K562 (cell line): ENCODE measurements around the gene AFF2. TPM values are rescaled to one million over a fixed set of nuclear protein-coding genes. Genes with fewer than 3 reads are reported as not detected.

ENCODE experiments used
- ATAC-seq: fragments of 200-7000 bp; cut with Tn5 transposase; 3 replicates; pipeline ENCODE4 v1.9.1; 2020; ENCODE audit warnings: moderate library complexity
- BruUV-seq: library from RNA; stranded (reverse); fragments of 400-500 nt; replicated peaks from 2 replicates; lab custom pipeline; 2021; lab: Mats Ljungman, UMichigan
- CTCF ChIA-PET: fragments of 300-600 bp; formaldehyde crosslinking; extraction: SDS; loops from one replicate; lab custom pipeline; 2021; ENCODE audit warnings: low intra/inter-chr PET ratio; lab: Yijun Ruan, JAX
- POLR2A ChIA-PET: fragments of 300-600, 350-650 bp; sonication (Branson Sonifier 250); formaldehyde crosslinking; extraction: SDS; loops from one replicate; lab custom pipeline; 2021; ENCODE audit warnings: antibody characterized with exemption, inconsistent platforms; lab: Yijun Ruan, JAX
- DNase-seq, 4 experiments: peaks; one replicate each; pipeline versions ENCODE4 v3.0.0 to v3.0.0-alpha.2; 2011 to 2018; ENCODE audit warnings: low spot score in 3 of 4, mixed read lengths in 3 of 4; ENCODE audit errors: extremely low read depth in 1 of 4
- FAIRE-seq: peaks from 2 replicates; lab custom pipeline; 2011; peaks lifted over from hg19 to GRCh38; lab: Jason Lieb, UNC
- H2AFZ ChIP-seq: 2 replicates; pipeline ENCODE4 v1.6.0; 2011; ENCODE audit warnings: low read depth, low read length, control low read depth, inconsistent platforms
- H3K27ac ChIP-seq: fragments of 200-600 bp; 3 replicates; pipeline ENCODE4 v1.8.0; 2011; ENCODE audit warnings: low read depth, mild to moderate bottlenecking, control low read depth, inconsistent platforms, low read length, moderate library complexity, mixed read lengths; ENCODE audit errors: extremely low read depth
- H3K27me3 ChIP-seq, 2 experiments: fragments of 300-600 bp in 1 of 2; 2 replicates in 1 of 2; 3 replicates in 1 of 2; pipeline versions ENCODE4 v1.6.0 to v1.8.0; 2011; ENCODE audit warnings: inconsistent platforms in 2 of 2, low read length in 2 of 2, mild to moderate bottlenecking in 1 of 2, mixed read lengths in 1 of 2, moderate library complexity in 1 of 2; ENCODE audit not compliant: control insufficient read depth in 2 of 2, insufficient read depth in 2 of 2
- H3K36me3 ChIP-seq: fragments of 300-600 bp; 3 replicates; pipeline ENCODE4 v1.8.0; 2011; ENCODE audit warnings: mild to moderate bottlenecking, low read length, inconsistent platforms; ENCODE audit not compliant: control insufficient read depth, insufficient read depth
- H3K4me1 ChIP-seq, 2 experiments: fragments of 200-600 bp in 1 of 2; replicated peaks in 1 of 2; 2 replicates in 1 of 2; 3 replicates in 1 of 2; pipeline versions ENCODE4 v1.5.1 to v1.8.0; 2011; ENCODE audit warnings: inconsistent platforms in 2 of 2, low read length in 2 of 2, mild to moderate bottlenecking in 1 of 2, mixed read lengths in 1 of 2, moderate library complexity in 1 of 2; ENCODE audit not compliant: control insufficient read depth in 2 of 2, insufficient read depth in 2 of 2
- H3K4me2 ChIP-seq: 2 replicates; pipeline ENCODE4 v1.6.1; 2011; ENCODE audit warnings: low read length, control low read depth, inconsistent platforms, mixed read lengths; ENCODE audit not compliant: insufficient read depth
- H3K4me3 ChIP-seq: fragments of 200-600 bp; sonication (generic), shearing (Covaris generic); 2 replicates; pipeline ENCODE4 v1.5.1; 2016; ENCODE audit warnings: control low read depth, inconsistent platforms
- H3K79me2 ChIP-seq: fragments of 200-600 bp; 3 replicates; pipeline ENCODE4 v1.8.0; 2011; ENCODE audit warnings: low read length, inconsistent platforms; ENCODE audit not compliant: control insufficient read depth, insufficient read depth
- H3K9ac ChIP-seq, 2 experiments: 2 replicates each; pipeline versions ENCODE4 v1.6.0 to v1.6.1; 2011; ENCODE audit warnings: low read depth in 2 of 2, low read length in 2 of 2, control low read depth in 1 of 2, inconsistent platforms in 1 of 2, mild to moderate bottlenecking in 1 of 2, mixed read lengths in 1 of 2; ENCODE audit not compliant: insufficient read depth in 1 of 2
- H3K9me1 ChIP-seq: one replicate; pipeline ENCODE4 v1.6.0; 2011; ENCODE audit warnings: inconsistent platforms, mild to moderate bottlenecking, low read length, moderate library complexity; ENCODE audit not compliant: control insufficient read depth, insufficient read depth
- H3K9me3 ChIP-seq: replicated peaks from 2 replicates; pipeline ENCODE4 v1.5.1; 2011; ENCODE audit warnings: low read depth, low read length, inconsistent platforms; ENCODE audit not compliant: control insufficient read depth, insufficient read depth
- H4K20me1 ChIP-seq: replicated peaks from 2 replicates; pipeline ENCODE4 v1.6.1; 2011; ENCODE audit warnings: low read length, inconsistent platforms, mixed read lengths; ENCODE audit not compliant: control insufficient read depth, insufficient read depth
- BDP1 ChIP-seq: IDR thresholded peaks from 3 replicates; pipeline ENCODE4 v1.6.1; 2011; ENCODE audit not compliant: insufficient read length, insufficient read depth
- CBX2 ChIP-seq: fragments of 200-600 bp; sonication (generic); IDR thresholded peaks from one replicate; pipeline ENCODE4 v1.6.1; 2012; ENCODE audit warnings: mild to moderate bottlenecking, low read length, inconsistent platforms; ENCODE audit not compliant: insufficient read depth, poor library complexity, severe bottlenecking
- FOSL1 ChIP-seq: fragments of 200-800 bp; sonication (Bioruptor generic); conservative IDR thresholded peaks from 2 replicates; pipeline ENCODE4 v1.6.1; 2016; ENCODE audit warnings: missing genetic modification characterization, missing compliant biosample characterization
- LARP7 ChIP-seq: fragments of 450-650 bp; IDR thresholded peaks from 2 replicates; pipeline ENCODE4 v1.6.1; 2016
- MCM2 ChIP-seq: fragments of 450-650 bp; IDR thresholded peaks from 2 replicates; pipeline ENCODE4 v1.6.1; 2017; ENCODE audit warnings: low read depth, mild to moderate bottlenecking
- MITF ChIP-seq: IDR thresholded peaks from 2 replicates; pipeline ENCODE4 v1.6.1; 2014; ENCODE audit warnings: antibody characterized with exemption
- POLR2H ChIP-seq: IDR thresholded peaks from 2 replicates; pipeline ENCODE4 v1.6.1; 2016; ENCODE audit warnings: missing genetic modification characterization, low read depth, mild to moderate bottlenecking, control low read depth, missing compliant biosample characterization, moderate library complexity
- POU5F1 ChIP-seq: fragments of 150-350 bp; IDR thresholded peaks from 2 replicates; pipeline ENCODE4 v1.6.1; 2014; ENCODE audit warnings: borderline replicate concordance, low read length, low read depth, mild to moderate bottlenecking; ENCODE audit not compliant: partially characterized antibody
- RFX5 ChIP-seq: IDR thresholded peaks from 2 replicates; pipeline ENCODE4 v1.6.1; 2011; ENCODE audit warnings: low read depth, mild to moderate bottlenecking, improper control_type of control experiment, low read length
- ZNF316 ChIP-seq: fragments of 450-650 bp; IDR thresholded peaks from 2 replicates; pipeline ENCODE4 v1.6.1; 2016
- WGBS: fragments of 100-300 bp; shearing (Covaris generic); methylation state at CpG from one replicate; pipeline ENCODE4 v1.1.6; 2016; ENCODE audit warnings: low coverage, mixed read lengths; ENCODE audit not compliant: insufficient coverage; ENCODE audit errors: missing lambda C conversion rate; 5-methylcytosine and 5-hydroxymethylcytosine counted together
- in situ Hi-C: fragments of 300-500 bp; cut with MboI; formaldehyde crosslinking; loops from 4 replicates; pipeline ENCODE4 v1.15.0; 2018; ENCODE audit warnings: inconsistent platforms, mixed read lengths
- intact Hi-C: fragments of 100-400 bp; cut with micrococcal nuclease; formaldehyde crosslinking; loops from 2 replicates; pipeline ENCODE4 v1.14.2; 2022
- polyA plus RNA-seq, 8 experiments: library from polyadenylated mRNA; depleted of rRNA in 4 of 8; stranded (reverse) in 5 of 8; unstranded in 3 of 8; fragments of >200 nt; fragmentation: Nextera tagmentation in 2 of 8; fragmentation: Illumina TruSeq in 1 of 8; extraction: Ambion mirVana in 2 of 8; extraction: Trizol in 1 of 8; gene quantifications; 2 replicates each; pipeline versions ENCODE4 v1.2.1 to v1.2.3, GENCODE V29; 2011 to 2014; ENCODE audit warnings: inconsistent platforms in 1 of 8, missing spikeins in 1 of 8
- total RNA-seq, 7 experiments: library from RNA; depleted of rRNA in 6 of 7; stranded (reverse); fragments of >200 nt in 6 of 7; fragmentation: Illumina TruSeq in 2 of 7; extraction: Trizol in 2 of 7; gene quantifications; 2 replicates each; pipeline versions ENCODE4 v1.2.1 to v1.2.3, GENCODE V29; 2011 to 2021; ENCODE audit warnings: low replicate concordance in 1 of 7
- TF ChIP-seq, protein P1 (sequence below): sonication (generic); formaldehyde crosslinking; IDR thresholded peaks from 2 replicates; pipeline ENCODE4 v1.4.0; 2020; ENCODE audit warnings: mild to moderate bottlenecking, missing genetic modification reagents

AFF2 gene
- total and polyA plus RNA-seq, 9 of the 15 experiments (the other 6 are each of a cell fraction or from before 2014, with no cell fraction given) = 0.01 to 0.20 (median 0.07) TPM

- in situ Hi-C loops = no loop called here
Measured at GRCh38 chrX:148700021-148700420, 199.6 kb downstream of the AFF2 start.

More at GRCh38 chrX:148700021-148700420, 199.6 kb downstream of the AFF2 start:
- DNase-seq (no peak), FAIRE-seq (no peak)
- no TSS peak for BruUV-seq
- ChIA-PET CTCF (no interaction called here), POLR2A (no interaction called here)
- Histone ChIP-seq H3K9me1 (no peaks in the 10 kb centered on the region), H3K4me3 (no peak overlapping the region), H3K4me2 (no peak overlapping the region), H3K9ac (no peak overlapping the region), H4K20me1 (no peaks in the 10 kb centered on the region), H3K36me3 (no peaks in the 10 kb centered on the region), H3K27me3 (no peaks in the 10 kb centered on the region), H3K79me2 (no peaks in the 10 kb centered on the region), H3K4me1 (no peaks in the 10 kb centered on the region), H3K9me3 (no peaks in the 10 kb centered on the region), H3K27ac (no peak overlapping the region)
- intact Hi-C loops = no loop called here
- TF ChIP-seq, protein P1, sequence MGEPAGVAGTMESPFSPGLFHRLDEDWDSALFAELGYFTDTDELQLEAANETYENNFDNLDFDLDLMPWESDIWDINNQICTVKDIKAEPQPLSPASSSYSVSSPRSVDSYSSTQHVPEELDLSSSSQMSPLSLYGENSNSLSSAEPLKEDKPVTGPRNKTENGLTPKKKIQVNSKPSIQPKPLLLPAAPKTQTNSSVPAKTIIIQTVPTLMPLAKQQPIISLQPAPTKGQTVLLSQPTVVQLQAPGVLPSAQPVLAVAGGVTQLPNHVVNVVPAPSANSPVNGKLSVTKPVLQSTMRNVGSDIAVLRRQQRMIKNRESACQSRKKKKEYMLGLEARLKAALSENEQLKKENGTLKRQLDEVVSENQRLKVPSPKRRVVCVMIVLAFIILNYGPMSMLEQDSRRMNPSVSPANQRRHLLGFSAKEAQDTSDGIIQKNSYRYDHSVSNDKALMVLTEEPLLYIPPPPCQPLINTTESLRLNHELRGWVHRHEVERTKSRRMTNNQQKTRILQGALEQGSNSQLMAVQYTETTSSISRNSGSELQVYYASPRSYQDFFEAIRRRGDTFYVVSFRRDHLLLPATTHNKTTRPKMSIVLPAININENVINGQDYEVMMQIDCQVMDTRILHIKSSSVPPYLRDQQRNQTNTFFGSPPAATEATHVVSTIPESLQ (CRISPR knock-in tag) = no peak
- TF ChIP-seq FOSL1 (no peak), BDP1 (no peak), CBX2 (no peak), ZNF316 (no peak), MCM2 (no peak), LARP7 (no peak), MITF (no peak), RFX5 (no peak), POLR2H (tag) (no peak), POU5F1 (no peak)
- TF ChIP-seq, all 486 proteins: peak for 0
- no peak overlapping the region for H2AFZ ChIP-seq
- no CpG with 5 or more reads among the region's 2 CpGs for WGBS
- no peak for ATAC-seq
